ENCODE measurements around the gene IVD.

- no peak for TF ChIP-seq MAX (IDR thresholded peaks at IDR 0.05)
- no peak for TF ChIP-seq NR2F2 (IDR thresholded peaks at IDR 0.05)
- TF ChIP-seq CTCF (IDR thresholded peaks at IDR 0.05; ENCODE audit: low read depth, low read length, missing input control), result no peak
- TF ChIP-seq REST (IDR thresholded peaks at IDR 0.05), result no peak
- no peak for TF ChIP-seq EGR1 (IDR thresholded peaks at IDR 0.05; ENCODE audit: low read depth in 2 of 2)
- TF ChIP-seq RAD21 (IDR thresholded peaks at IDR 0.05), result no peak
- no peak for TF ChIP-seq YY1 (IDR thresholded peaks at IDR 0.05)
- no peak for TF ChIP-seq JUND (IDR thresholded peaks at IDR 0.05)
- no peak for TF ChIP-seq HNF4G (IDR thresholded peaks at IDR 0.05)
- no peak for TF ChIP-seq FOXA1 (IDR thresholded peaks at IDR 0.05)
- no peak for TF ChIP-seq ZBTB33 (IDR thresholded peaks at IDR 0.05)
- TF ChIP-seq SP1 (IDR thresholded peaks at IDR 0.05), result no peak
- TF ChIP-seq ATF3 (IDR thresholded peaks at IDR 0.05), result no peak
These were observed 46.9 kb upstream of the IVD start for GRCh38 chr15:40358471-40359353.

All from liver (tissue), 3 donors.